Natural killer cell (primary cell): ENCODE results near the gene DLG1. TPM values are rescaled to one million over a fixed set of nuclear protein-coding genes. Genes with fewer than 3 reads are reported as not detected.

Experiments used
- ATAC-seq, 3 donors: fragments of 150-1000 bp in 2 of 3; fragments of 200-7000 bp in 1 of 3; cut with Tn5 transposase; 1 replicate in 1 of 3; 2 replicates in 2 of 3; pipeline ENCODE4 v1.10.0; 2021; ENCODE audit warnings: mild to moderate bottlenecking in 2 of 3, moderate library complexity in 2 of 3
- DNase-seq, 2 donors: peaks; one replicate each; pipeline versions ENCODE4 v3.0.0 to v3.0.0-alpha.2; 2013 to 2021; ENCODE audit warnings: mixed read lengths in 1 of 2
- H3K27ac ChIP-seq: one replicate; pipeline ENCODE4 v1.5.1; 2013; ENCODE audit warnings: mild to moderate bottlenecking, low read length
- H3K27me3 ChIP-seq: one replicate; pipeline ENCODE4 v1.6.1; 2013; ENCODE audit warnings: low read length; ENCODE audit not compliant: control insufficient read depth, insufficient read depth
- H3K36me3 ChIP-seq: one replicate; pipeline ENCODE4 v1.6.1; 2013; ENCODE audit warnings: low read length; ENCODE audit not compliant: control insufficient read depth, insufficient read depth
- H3K4me1 ChIP-seq: one replicate; pipeline ENCODE4 v1.6.1; 2013; ENCODE audit warnings: low read length; ENCODE audit not compliant: control insufficient read depth, insufficient read depth
- H3K4me3 ChIP-seq: one replicate; pipeline ENCODE4 v1.5.1; 2013; ENCODE audit warnings: low read length
- H3K9me3 ChIP-seq: one replicate; pipeline ENCODE4 v1.6.1; 2013; ENCODE audit warnings: low read length; ENCODE audit not compliant: control insufficient read depth, insufficient read depth
- H3K27ac Mint-ChIP-seq, 2 donors: one replicate each; pipeline ENCODE4 v1.8.0; 2022; ENCODE audit warnings: mild to moderate bottlenecking in 2 of 2, mixed read lengths in 2 of 2, moderate library complexity in 1 of 2
- H3K27me3 Mint-ChIP-seq, 2 donors: one replicate each; pipeline ENCODE4 v1.8.0; 2022; ENCODE audit warnings: low read depth in 2 of 2, mixed read lengths in 2 of 2
- H3K36me3 Mint-ChIP-seq: one replicate; pipeline ENCODE4 v1.8.0; 2022; ENCODE audit warnings: mixed read lengths
- H3K4me1 Mint-ChIP-seq, 2 donors: one replicate each; pipeline ENCODE4 v1.8.0; 2022; ENCODE audit warnings: mixed read lengths in 2 of 2
- H3K4me3 Mint-ChIP-seq: one replicate; pipeline ENCODE4 v1.8.0; 2022; ENCODE audit warnings: mild to moderate bottlenecking, moderate library complexity, mixed read lengths
- H3K9me3 Mint-ChIP-seq, 2 donors: one replicate each; pipeline ENCODE4 v1.8.0; 2022; ENCODE audit warnings: mixed read lengths in 2 of 2
- CTCF ChIP-seq: fragments of 200-600 bp; IDR thresholded peaks from one replicate; pipeline ENCODE4 v1.8.0; 2022; ENCODE audit warnings: antibody characterized with exemption
- WGBS: methylation state at CpG from one replicate; pipeline ENCODE4 v1.1.7; 2013; ENCODE audit warnings: missing lambda C conversion rate; ENCODE audit not compliant: insufficient coverage; 5-methylcytosine and 5-hydroxymethylcytosine counted together
- intact Hi-C: fragments of 100-400 bp; cut with micrococcal nuclease; formaldehyde crosslinking; loops from one replicate; pipeline ENCODE4 v1.14.2; 2022
- total RNA-seq, 4 donors: library from RNA; stranded (reverse); fragments of 120-200 nt in 1 of 4; gene quantifications; one replicate each; pipeline versions ENCODE4 v1.2.3 to v1.2.4, GENCODE V29; 2013 to 2022

The DLG1 gene
- total RNA-seq, 3 donors from 2014 or later (not counting 1 experiment from before 2014, with no cell fraction given) = 82.0 to 91.8 (median 89.0) TPM

- H3K4me3 Mint-ChIP-seq = no peak overlapping the region
- no peak for ATAC-seq
These were observed 276.5 kb downstream of the DLG1 start for GRCh38 chr3:197021729-197022404.

GRCh38 chr3:197021231-197021630 lies 277.2 kb downstream of the DLG1 start:
- DNase-seq (no peak), ATAC-seq (no peak)
- intact Hi-C loops = no loop called here
- H3K4me1 Mint-ChIP-seq = peaks cover 14 to 26% of the 10 kb centered on the region in 2 donors
- H3K4me3 Mint-ChIP-seq = no peak overlapping the region
- WGBS = 89% methylated on average over 10 of the region's 10 CpGs
- no peak for TF ChIP-seq CTCF
- H3K9me3 Mint-ChIP-seq = no peaks in the 10 kb centered on the region
- Histone ChIP-seq H3K4me3 (no peak overlapping the region), H3K27me3 (no peaks in the 10 kb centered on the region), H3K4me1 (peaks cover 29% of the 10 kb centered on the region), H3K27ac (no peak overlapping the region), H3K36me3 (no peaks in the 10 kb centered on the region), H3K9me3 (no peaks in the 10 kb centered on the region)
- no peak overlapping the region for H3K27ac Mint-ChIP-seq
- H3K36me3 Mint-ChIP-seq = no peaks in the 10 kb centered on the region
- H3K27me3 Mint-ChIP-seq = peaks cover 0 to 4% of the 10 kb centered on the region in 2 donors

More at GRCh38 chr3:197021729-197022404, 276.5 kb downstream of the DLG1 start:
- peaks cover 14 to 26% of the 10 kb centered on the region in 2 donors for H3K4me1 Mint-ChIP-seq
- Histone ChIP-seq H3K36me3 (no peaks in the 10 kb centered on the region), H3K27me3 (no peaks in the 10 kb centered on the region), H3K27ac (no peak overlapping the region), H3K4me1 (peaks cover 29% of the 10 kb centered on the region), H3K9me3 (no peaks in the 10 kb centered on the region), H3K4me3 (no peak overlapping the region)
- H3K9me3 Mint-ChIP-seq = no peaks in the 10 kb centered on the region
- no peak overlapping the region for H3K27ac Mint-ChIP-seq
- DNase-seq = no peak
- 92% methylated on average over 15 of the region's 15 CpGs for WGBS
- H3K27me3 Mint-ChIP-seq = peaks cover 0 to 4% of the 10 kb centered on the region in 2 donors
- intact Hi-C loops = no loop called here
- H3K36me3 Mint-ChIP-seq = no peaks in the 10 kb centered on the region
- TF ChIP-seq CTCF = no peak

GRCh38 chr3:197019535-197019934 lies 278.9 kb downstream of the DLG1 start:
- H3K27me3 ChIP-seq = no peaks in the 10 kb centered on the region
- Mint-ChIP-seq H3K36me3 (no peaks in the 10 kb centered on the region), H3K27ac (no peak overlapping the region), H3K27me3 (peaks cover 0 to 2% of the 10 kb centered on the region in 2 donors), H3K4me3 (no peak overlapping the region), H3K9me3 (no peaks in the 10 kb centered on the region), H3K4me1 (peaks cover 10 to 14% of the 10 kb centered on the region in 2 donors)
- H3K9me3 ChIP-seq = no peaks in the 10 kb centered on the region
- no peak for TF ChIP-seq CTCF
- intact Hi-C loops = no loop called here
- ATAC-seq = no peak
- no peaks in the 10 kb centered on the region for H3K36me3 ChIP-seq
- no peak overlapping the region for H3K4me3 ChIP-seq
- no peak for DNase-seq
- no peak overlapping the region for H3K27ac ChIP-seq
- peaks cover 24% of the 10 kb centered on the region for H3K4me1 ChIP-seq
- WGBS = 93% methylated on average over 13 of the region's 13 CpGs

GRCh38 chr3:197019021-197019420 lies 279.4 kb downstream of the DLG1 start:
- H3K9me3 Mint-ChIP-seq = no peaks in the 10 kb centered on the region
- H3K36me3 Mint-ChIP-seq = no peaks in the 10 kb centered on the region
- WGBS = 95% methylated on average over 6 of the region's 6 CpGs
- H3K4me3 ChIP-seq = no peak overlapping the region
- no peaks in the 10 kb centered on the region for H3K9me3 ChIP-seq
- peaks cover 0 to 2% of the 10 kb centered on the region in 2 donors for H3K27me3 Mint-ChIP-seq
- intact Hi-C loops = no loop called here
- H3K27ac ChIP-seq = no peak overlapping the region
- peaks cover 9 to 12% of the 10 kb centered on the region in 2 donors for H3K4me1 Mint-ChIP-seq
- H3K36me3 ChIP-seq = no peaks in the 10 kb centered on the region
- no peaks in the 10 kb centered on the region for H3K27me3 ChIP-seq
- peaks cover 19% of the 10 kb centered on the region for H3K4me1 ChIP-seq
- no peak for DNase-seq
- H3K4me3 Mint-ChIP-seq = no peak overlapping the region
- no peak overlapping the region for H3K27ac Mint-ChIP-seq
- no peak for TF ChIP-seq CTCF
- no peak for ATAC-seq
